Effector memory CD4-positive, alpha-beta T cell (primary cell): ENCODE data around the gene UBE2D2.
"Not testable (repeated sequence)": the region's sequence is repeated elsewhere in the genome, so short reads cannot be mapped to it uniquely, and the experiment has no call there.

Experiments
- DNase-seq, 3 donors: peaks; one replicate each; pipeline ENCODE4 v3.0.0-alpha.2; 2020
- H3K27ac ChIP-seq: 2 replicates; pipeline ENCODE4 v1.7.0; 2013; ENCODE audit warnings: mild to moderate bottlenecking, low read length, moderate library complexity; ENCODE audit not compliant: insufficient read depth, poor library complexity, severe bottlenecking
- H3K27me3 ChIP-seq: replicated peaks from 2 replicates; pipeline ENCODE4 v1.7.0; 2013; ENCODE audit warnings: mild to moderate bottlenecking, low read length; ENCODE audit not compliant: insufficient read depth, control insufficient read depth, poor library complexity, severe bottlenecking
- H3K36me3 ChIP-seq: 2 replicates; pipeline ENCODE4 v1.7.0; 2013; ENCODE audit warnings: mild to moderate bottlenecking, low read length, moderate library complexity; ENCODE audit not compliant: control insufficient read depth, insufficient read depth
- H3K4me1 ChIP-seq: 2 replicates; pipeline ENCODE4 v1.7.0; 2013; ENCODE audit warnings: low read length, mild to moderate bottlenecking; ENCODE audit not compliant: control insufficient read depth, insufficient read depth, poor library complexity, severe bottlenecking
- H3K4me3 ChIP-seq: 2 replicates; pipeline ENCODE4 v1.7.0; 2013; ENCODE audit warnings: low read length, low read depth, mild to moderate bottlenecking; ENCODE audit not compliant: insufficient read depth, poor library complexity, severe bottlenecking
- H3K9me3 ChIP-seq: 2 replicates; pipeline ENCODE4 v1.7.0; 2013; ENCODE audit warnings: mild to moderate bottlenecking, low read length, moderate library complexity; ENCODE audit not compliant: control insufficient read depth

Gene UBE2D2

DNA sequence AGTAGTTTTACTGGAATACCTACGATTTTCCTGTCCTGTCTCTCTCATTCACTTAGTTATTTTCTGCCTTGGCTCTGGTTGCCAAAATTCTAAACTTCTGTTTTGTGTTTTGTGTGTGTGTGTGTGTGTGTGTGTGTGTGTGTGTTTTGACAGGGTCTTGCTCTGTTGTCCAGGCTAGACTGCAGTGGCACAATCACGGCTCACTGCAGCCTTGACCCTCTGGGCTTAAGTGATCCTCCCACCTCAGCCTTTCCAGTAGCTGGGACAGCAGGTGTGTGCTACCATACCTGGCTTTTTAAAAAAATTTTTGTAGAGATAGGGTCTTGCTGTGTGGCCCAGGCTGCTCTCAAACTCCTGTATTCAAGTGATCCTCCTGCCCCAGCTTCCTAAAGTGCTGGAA, 17.2 kb downstream of the UBE2D2 start:
- DNase-seq: no peak
- Histone ChIP-seq H3K27ac (no peak overlapping the region), H3K4me3 (no peak overlapping the region), H3K9me3 (no peaks in the 10 kb centered on the region), H3K36me3 (no peaks in the 10 kb centered on the region), H3K27me3 (no peaks in the 10 kb centered on the region), H3K4me1 (peaks cover 38% of the 10 kb centered on the region)

DNA sequence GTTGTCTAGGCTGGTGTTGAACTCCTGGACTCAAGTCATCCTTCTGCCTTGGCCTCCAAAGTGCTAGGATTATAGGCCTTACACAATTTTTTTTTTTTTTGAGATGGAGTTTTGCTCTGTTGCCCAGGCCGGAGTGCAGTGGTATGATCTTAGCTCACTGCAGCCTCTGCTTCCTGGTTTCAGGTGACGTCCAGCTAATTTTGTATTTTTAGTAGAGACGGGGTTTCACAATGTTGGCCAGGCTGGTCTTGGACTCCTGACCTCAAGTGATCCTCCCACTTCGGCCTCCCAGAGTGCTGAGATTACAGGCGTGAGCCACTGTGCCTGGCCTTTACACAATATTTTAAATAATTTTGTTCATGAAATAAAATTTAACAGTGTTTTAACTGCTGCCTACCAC, 21.0 kb downstream of the UBE2D2 start:
- not testable (repeated sequence) for H3K27ac ChIP-seq, H3K9me3 ChIP-seq, H3K4me3 ChIP-seq, H3K27me3 ChIP-seq, H3K36me3 ChIP-seq, DNase-seq
- H3K4me1 ChIP-seq: peaks cover 16% of the 10 kb centered on the region

DNA sequence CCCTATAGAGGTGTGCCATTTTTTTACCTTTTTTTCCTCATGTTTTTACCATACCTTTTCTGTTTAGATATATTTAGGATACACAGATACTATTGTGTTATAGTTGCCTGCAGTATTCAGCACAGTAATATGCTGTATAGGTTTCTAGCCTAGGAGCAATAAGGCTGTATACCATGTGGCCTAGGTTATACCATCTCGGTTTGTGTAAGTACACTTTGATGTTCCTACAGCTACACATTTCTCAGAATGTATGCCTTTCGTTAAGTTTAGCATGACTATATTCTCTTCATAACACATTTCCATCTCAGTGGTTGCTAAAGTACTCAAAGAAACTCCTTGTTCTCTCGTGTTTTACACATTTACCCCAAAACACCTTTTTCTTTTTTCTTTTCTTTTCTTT, 23.0 kb downstream of the UBE2D2 start:
- Histone ChIP-seq H3K4me1 (peaks cover 3% of the 10 kb centered on the region), H3K4me3 (no peak overlapping the region), H3K36me3 (no peaks in the 10 kb centered on the region), H3K9me3 (no peaks in the 10 kb centered on the region), H3K27me3 (no peaks in the 10 kb centered on the region), H3K27ac (no peak overlapping the region)
- no peak for DNase-seq

DNA sequence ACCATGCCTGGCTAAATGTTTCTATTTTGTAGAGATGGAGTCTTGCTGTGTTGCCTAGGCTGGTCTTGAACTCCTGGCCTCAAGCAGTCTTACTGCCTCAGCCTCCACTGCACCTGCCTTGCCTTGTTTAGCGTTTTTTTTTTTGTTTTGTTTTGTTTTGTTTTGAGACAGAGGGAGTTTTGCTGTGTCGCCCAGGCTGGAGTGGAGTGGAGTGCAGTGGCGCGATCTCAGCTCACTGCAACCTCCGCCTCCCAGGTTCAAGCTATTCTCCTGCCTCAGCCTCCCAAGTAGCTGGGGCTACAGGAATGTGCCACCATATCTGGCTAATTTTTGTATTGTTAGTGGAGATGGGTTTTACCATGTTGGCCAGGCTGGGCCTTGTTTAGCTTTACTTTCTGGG, 27.0 kb downstream of the UBE2D2 start:
- H3K9me3 ChIP-seq, H3K4me3 ChIP-seq, DNase-seq, H3K27ac ChIP-seq, H3K27me3 ChIP-seq, H3K4me1 ChIP-seq, H3K36me3 ChIP-seq: not testable (repeated sequence)

DNA sequence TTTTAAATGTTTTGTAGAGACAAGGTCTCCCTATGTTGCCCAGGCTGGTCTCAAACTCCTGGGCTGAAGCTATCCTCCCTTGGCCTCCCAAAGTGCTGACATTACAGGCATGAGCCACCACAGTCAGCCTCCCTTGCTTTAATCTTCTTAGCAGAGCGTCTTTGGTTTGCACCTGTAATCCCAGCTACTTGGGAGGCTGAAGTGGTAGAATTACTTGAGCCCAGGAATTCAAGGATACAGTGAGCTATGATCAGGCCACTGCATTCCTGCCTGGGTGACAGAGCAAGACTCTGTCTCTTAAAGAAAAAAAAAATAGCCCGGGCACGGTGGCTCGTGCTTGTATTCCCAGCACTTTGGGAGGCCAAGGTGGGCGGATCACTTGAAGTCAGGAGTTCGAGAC, 27.8 kb downstream of the UBE2D2 start:
- H3K27ac ChIP-seq: no peak overlapping the region
- no peaks in the 10 kb centered on the region for H3K36me3 ChIP-seq
- H3K4me1 ChIP-seq: peaks cover 3% of the 10 kb centered on the region

DNA sequence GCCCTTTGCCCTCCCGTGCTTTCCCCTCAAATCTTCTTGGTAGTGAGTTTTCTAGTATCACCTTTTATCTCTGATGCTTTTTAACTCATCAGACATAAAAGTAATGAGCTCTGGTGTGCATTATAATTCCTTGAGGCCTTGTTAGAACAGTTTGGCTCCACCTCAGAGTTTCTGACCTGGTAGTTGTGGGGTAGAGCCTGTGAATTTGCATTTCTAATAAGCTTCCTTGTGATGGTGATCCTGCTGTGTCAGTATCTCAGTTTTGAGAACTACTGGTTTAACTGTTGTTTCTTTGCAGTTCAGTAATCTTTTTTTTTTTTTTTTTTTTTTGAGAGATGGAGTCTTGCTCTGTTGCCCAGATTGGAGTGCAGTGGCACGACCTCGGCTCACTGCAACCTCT, 31.1 kb downstream of the UBE2D2 start:
- H3K4me3 ChIP-seq: no peak overlapping the region
- H3K9me3 ChIP-seq: no peaks in the 10 kb centered on the region
- no peak for DNase-seq
- H3K4me1 ChIP-seq: peaks cover 3% of the 10 kb centered on the region
- peaks cover 5% of the 10 kb centered on the region for H3K36me3 ChIP-seq
- no peak overlapping the region for H3K27ac ChIP-seq
- no peaks in the 10 kb centered on the region for H3K27me3 ChIP-seq

More for the DNA sequence above, 27.8 kb downstream of the UBE2D2 start:
- Histone ChIP-seq H3K4me3 (no peak overlapping the region), H3K27me3 (no peaks in the 10 kb centered on the region), H3K9me3 (no peaks in the 10 kb centered on the region)
- no peak for DNase-seq

DNA sequence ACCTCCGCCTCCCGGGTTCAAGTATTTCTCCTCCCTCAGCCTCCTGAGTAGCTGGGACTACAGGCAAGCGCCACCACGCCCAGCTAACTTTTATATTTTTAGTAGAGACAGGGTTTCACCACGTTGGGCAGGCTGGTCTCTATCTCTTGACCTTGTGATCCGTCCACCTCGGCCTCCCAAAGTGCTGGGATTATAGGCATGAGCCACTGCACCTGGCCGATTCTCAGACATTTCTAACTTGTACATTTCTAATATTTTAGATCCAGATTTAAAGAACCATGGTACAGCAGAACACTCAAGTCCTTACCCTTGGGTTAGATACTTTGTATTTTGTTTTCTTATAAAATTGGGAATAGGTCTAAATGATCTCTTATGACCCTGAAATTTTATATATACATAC, 31.9 kb downstream of the UBE2D2 start:
- not testable (repeated sequence) for H3K27me3 ChIP-seq, H3K27ac ChIP-seq, H3K4me1 ChIP-seq, H3K36me3 ChIP-seq, H3K4me3 ChIP-seq, H3K9me3 ChIP-seq, DNase-seq

DNA sequence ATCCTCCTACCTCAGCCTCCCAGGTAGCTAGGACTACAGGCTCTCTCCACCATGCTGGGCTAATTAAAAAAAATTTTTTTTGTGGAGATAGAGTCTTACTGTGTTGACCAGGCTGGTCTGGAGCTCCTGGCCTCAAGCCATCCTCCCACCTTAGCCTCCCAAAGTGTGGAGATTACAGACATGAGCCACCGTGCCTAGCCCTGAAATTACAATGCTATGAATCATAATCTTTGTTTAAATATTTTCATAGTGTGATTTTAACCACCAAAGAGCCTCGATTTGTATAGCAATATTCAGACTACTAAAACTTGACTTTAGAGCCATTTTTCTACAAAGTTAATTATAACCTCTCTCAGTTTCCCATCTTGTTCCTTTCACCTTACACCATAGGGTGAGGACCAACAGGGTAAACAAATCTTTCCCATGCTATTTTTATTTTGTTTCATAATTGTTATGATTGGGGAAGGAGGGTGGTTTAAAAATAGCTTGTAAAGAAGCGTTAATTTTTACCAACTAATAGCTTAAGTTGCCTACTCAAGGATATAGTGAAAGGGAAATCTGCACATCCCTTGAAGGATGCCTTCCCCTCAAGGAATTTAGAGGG, 32.7 kb downstream of the UBE2D2 start:
- DNase-seq: no peak
- no peak overlapping the region for H3K4me3 ChIP-seq
- H3K4me1 ChIP-seq: peaks cover 3% of the 10 kb centered on the region
- H3K27me3 ChIP-seq: no peaks in the 10 kb centered on the region
- H3K9me3 ChIP-seq: no peaks in the 10 kb centered on the region
- no peak overlapping the region for H3K27ac ChIP-seq
- H3K36me3 ChIP-seq: peaks cover 5% of the 10 kb centered on the region

DNA sequence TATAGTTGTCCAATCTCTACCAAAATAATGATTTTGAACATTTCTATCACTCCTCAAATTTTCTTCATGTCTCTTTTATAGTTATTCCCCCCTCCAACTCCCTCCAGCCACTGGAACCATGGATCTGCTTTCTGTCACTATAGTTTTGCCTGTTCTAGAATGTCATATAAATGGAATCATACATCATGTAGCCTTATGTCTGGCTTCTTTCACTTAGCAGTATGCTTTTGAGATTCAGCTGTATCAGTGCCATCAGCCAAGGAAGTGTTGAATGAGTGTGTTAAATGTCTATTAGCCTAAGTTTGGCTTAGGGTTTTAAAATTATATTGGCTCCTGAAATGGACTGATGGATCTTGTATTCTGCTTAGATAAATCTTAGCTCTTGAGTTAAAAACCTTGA, 36.0 kb downstream of the UBE2D2 start:
- Histone ChIP-seq H3K36me3 (peaks cover 24% of the 10 kb centered on the region), H3K4me3 (no peak overlapping the region), H3K27ac (no peak overlapping the region), H3K4me1 (peaks cover 3% of the 10 kb centered on the region), H3K27me3 (no peaks in the 10 kb centered on the region), H3K9me3 (no peaks in the 10 kb centered on the region)
- DNase-seq: no peak

DNA sequence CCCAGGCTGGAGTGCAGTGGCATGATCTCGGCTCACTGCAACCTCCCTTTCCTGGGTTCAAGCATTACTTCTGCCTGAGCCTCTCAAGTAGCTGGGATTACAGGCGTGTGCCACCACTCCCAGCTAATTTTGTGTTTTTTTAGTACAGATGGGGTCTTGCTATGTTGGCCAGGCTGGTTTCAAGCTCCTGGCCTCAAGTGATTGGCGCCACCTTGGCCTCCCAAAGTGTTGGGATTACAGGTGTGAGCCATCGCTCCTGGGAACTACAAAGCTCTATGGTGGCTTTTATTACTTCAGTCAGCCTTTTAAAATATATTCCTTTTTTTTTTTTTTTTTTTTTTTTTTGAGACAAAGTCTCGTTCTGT, 37.4 kb downstream of the UBE2D2 start:
- DNase-seq, H3K27ac ChIP-seq, H3K27me3 ChIP-seq, H3K9me3 ChIP-seq, H3K4me3 ChIP-seq, H3K4me1 ChIP-seq: not testable (repeated sequence)
- H3K36me3 ChIP-seq: peaks cover 34% of the 10 kb centered on the region
